IMR-90 (cell line): Measurements from ENCODE around the gene FERMT3. TPM values are rescaled to one million over a fixed set of nuclear protein-coding genes. Genes with fewer than 3 reads are reported as not detected.

ENCODE experiments used
- ATAC-seq: fragments of 200-7000 bp; cut with Tn5 transposase; 2 replicates; pipeline ENCODE4 v1.9.1; 2020; ENCODE audit warnings: low read depth, mild to moderate bottlenecking, moderate library complexity
- BruUV-seq: library from RNA; stranded (reverse); fragments of 400-500 nt; replicated peaks from 2 replicates; lab custom pipeline; 2021; lab: Mats Ljungman, UMichigan
- CTCF ChIA-PET: fragments of 300-600 bp; formaldehyde crosslinking; extraction: SDS; loops from one replicate; lab custom pipeline; 2021; ENCODE audit warnings: antibody characterized with exemption; lab: Yijun Ruan, JAX
- POLR2A ChIA-PET: fragments of 300-600 bp; sonication (Branson Sonifier 250); formaldehyde crosslinking; loops from one replicate; lab custom pipeline; 2022; ENCODE audit warnings: antibody characterized with exemption; ENCODE audit not compliant: unreplicated experiment; lab: Charles Lee
- DNase-seq: peaks from one replicate; pipeline ENCODE4 v3.0.0; 2013
- H2AFZ ChIP-seq: replicated peaks from 2 replicates; pipeline ENCODE3; 2013; ENCODE audit warnings: low read length, mild to moderate bottlenecking; ENCODE audit not compliant: poor library complexity
- H2AK5ac ChIP-seq: 2 replicates; pipeline ENCODE4 v1.6.1; 2013; ENCODE audit warnings: low read depth, low read length, inconsistent platforms
- H2AK9ac ChIP-seq: replicated peaks from 2 replicates; pipeline ENCODE3; 2013; ENCODE audit warnings: mild to moderate bottlenecking, low read depth, low read length, moderate library complexity; ENCODE audit not compliant: poor library complexity
- H2BK120ac ChIP-seq: 2 replicates; pipeline ENCODE4 v1.6.1; 2013; ENCODE audit warnings: low read depth, low read length, inconsistent platforms
- H2BK15ac ChIP-seq: 3 replicates; pipeline ENCODE4 v1.6.1; 2013; ENCODE audit warnings: low read depth, low read length, inconsistent platforms
- H2BK20ac ChIP-seq: 2 replicates; pipeline ENCODE4 v1.6.1; 2013; ENCODE audit warnings: low read depth, mild to moderate bottlenecking, inconsistent platforms, low read length, moderate library complexity
- H2BK5ac ChIP-seq: 2 replicates; pipeline ENCODE4 v1.6.1; 2013; ENCODE audit warnings: mild to moderate bottlenecking, low read depth, low read length, inconsistent platforms; ENCODE audit not compliant: poor library complexity, severe bottlenecking
- H3K14ac ChIP-seq: replicated peaks from 2 replicates; pipeline ENCODE4 v1.6.1; 2013; ENCODE audit warnings: low read depth, low read length, inconsistent platforms
- H3K18ac ChIP-seq: 2 replicates; pipeline ENCODE4 v1.6.1; 2013; ENCODE audit warnings: low read depth, low read length, control low read depth
- H3K23ac ChIP-seq: 2 replicates; pipeline ENCODE4 v1.6.1; 2013; ENCODE audit warnings: low read depth, low read length, inconsistent platforms
- H3K27ac ChIP-seq: 2 replicates; pipeline ENCODE4 v1.5.1; 2013; ENCODE audit warnings: mild to moderate bottlenecking, control low read depth, low read length; ENCODE audit not compliant: insufficient read depth
- H3K27me3 ChIP-seq: 2 replicates; pipeline ENCODE4 v1.6.1; 2013; ENCODE audit warnings: low read length; ENCODE audit not compliant: control insufficient read depth, insufficient read depth
- H3K36me3 ChIP-seq: 2 replicates; pipeline ENCODE4 v1.6.1; 2013; ENCODE audit warnings: low read length, mixed read lengths; ENCODE audit not compliant: control insufficient read depth, insufficient read depth
- H3K4ac ChIP-seq: 2 replicates; pipeline ENCODE4 v1.6.1; 2013; ENCODE audit warnings: low read depth, low read length, inconsistent platforms
- H3K4me1 ChIP-seq: 2 replicates; pipeline ENCODE4 v1.6.1; 2013; ENCODE audit warnings: low read length, mixed read lengths; ENCODE audit not compliant: control insufficient read depth, insufficient read depth
- H3K4me2 ChIP-seq: 2 replicates; pipeline ENCODE4 v1.6.1; 2013; ENCODE audit warnings: low read depth, mild to moderate bottlenecking, control low read depth, low read length, moderate library complexity
- H3K4me3 ChIP-seq: 2 replicates; pipeline ENCODE4 v1.5.1; 2013; ENCODE audit warnings: low read depth, mild to moderate bottlenecking, control low read depth, low read length, moderate library complexity; ENCODE audit not compliant: insufficient read depth
- H3K56ac ChIP-seq: 2 replicates; pipeline ENCODE4 v1.6.1; 2013; ENCODE audit warnings: low read length, inconsistent platforms; ENCODE audit not compliant: insufficient read depth; ENCODE audit errors: extremely low read depth
- H3K79me1 ChIP-seq, 2 experiments: 2 replicates each; pipeline ENCODE4 v1.6.1; 2013; ENCODE audit warnings: low read length in 2 of 2, inconsistent platforms in 1 of 2, low read depth in 1 of 2
- H3K9ac ChIP-seq: 2 replicates; pipeline ENCODE4 v1.6.1; 2013; ENCODE audit warnings: low read depth, low read length, control low read depth
- H3K9me1 ChIP-seq: 2 replicates; pipeline ENCODE4 v1.6.1; 2013; ENCODE audit warnings: low read length, inconsistent platforms; ENCODE audit not compliant: insufficient read depth
- H3K9me3 ChIP-seq: 2 replicates; pipeline ENCODE4 v1.6.1; 2013; ENCODE audit warnings: low read length; ENCODE audit not compliant: control insufficient read depth, insufficient read depth
- H4K20me1 ChIP-seq: 2 replicates; pipeline ENCODE4 v1.6.1; 2013; ENCODE audit warnings: low read length, inconsistent platforms; ENCODE audit not compliant: insufficient read depth
- H4K5ac ChIP-seq: 2 replicates; pipeline ENCODE4 v1.6.1; 2013; ENCODE audit warnings: mild to moderate bottlenecking, low read depth, low read length, control low read depth
- H4K8ac ChIP-seq, 2 experiments: 2 replicates each; pipeline ENCODE4 v1.6.1; 2013; ENCODE audit warnings: low read depth in 2 of 2, low read length in 2 of 2, control low read depth in 1 of 2, inconsistent platforms in 1 of 2
- H4K91ac ChIP-seq: 2 replicates; pipeline ENCODE4 v1.6.1; 2013; ENCODE audit warnings: low read depth, low read length, inconsistent platforms; ENCODE audit not compliant: insufficient read depth
- BHLHE40 ChIP-seq: fragments of 150-350 bp; IDR thresholded peaks from 2 replicates; pipeline ENCODE4 v1.6.1; 2016; ENCODE audit warnings: mild to moderate bottlenecking, low read depth, low read length
- CEBPB ChIP-seq: IDR thresholded peaks from 2 replicates; pipeline ENCODE4 v1.6.1; 2012; ENCODE audit warnings: low read depth, low read length, improper control_type of control experiment
- CHD1 ChIP-seq: IDR thresholded peaks from 2 replicates; pipeline ENCODE4 v1.6.1; 2012; ENCODE audit warnings: low read depth, low read length, improper control_type of control experiment
- FOS ChIP-seq: fragments of 150-350 bp; IDR thresholded peaks from 2 replicates; pipeline ENCODE4 v1.6.1; 2016; ENCODE audit warnings: low read depth, low read length
- MAFK ChIP-seq: IDR thresholded peaks from 2 replicates; pipeline ENCODE4 v1.6.1; 2012; ENCODE audit warnings: low read depth, low read length, improper control_type of control experiment
- MAZ ChIP-seq: IDR thresholded peaks from 2 replicates; pipeline ENCODE4 v1.6.1; 2012; ENCODE audit warnings: low read depth, mild to moderate bottlenecking, low read length, improper control_type of control experiment, moderate library complexity, borderline replicate concordance
- MXI1 ChIP-seq: IDR thresholded peaks from 2 replicates; pipeline ENCODE4 v1.6.1; 2012; ENCODE audit warnings: low read depth, mild to moderate bottlenecking, low read length, moderate library complexity, borderline replicate concordance
- NFE2L2 ChIP-seq: fragments of 150-350 bp; IDR thresholded peaks from 2 replicates; pipeline ENCODE4 v1.6.1; 2016; ENCODE audit warnings: low read depth, mild to moderate bottlenecking, low read length
- POLR2A ChIP-seq: IDR thresholded peaks from 2 replicates; pipeline ENCODE4 v1.6.1; 2012; ENCODE audit warnings: mild to moderate bottlenecking, low read depth, low read length
- RAD21 ChIP-seq: IDR thresholded peaks from 2 replicates; pipeline ENCODE4 v1.6.1; 2012; ENCODE audit warnings: low read length, improper control_type of control experiment
- RCOR1 ChIP-seq: IDR thresholded peaks from 2 replicates; pipeline ENCODE4 v1.6.1; 2012; ENCODE audit warnings: mild to moderate bottlenecking, low read length, improper control_type of control experiment; ENCODE audit not compliant: insufficient replicate concordance
- RFX5 ChIP-seq: IDR thresholded peaks from 2 replicates; pipeline ENCODE4 v1.8.0; 2012; ENCODE audit warnings: low read depth, mild to moderate bottlenecking, low read length, moderate library complexity
- SMC3 ChIP-seq: fragments of 150-350 bp; IDR thresholded peaks from 2 replicates; pipeline ENCODE4 v1.6.1; 2016; ENCODE audit warnings: low read depth, mild to moderate bottlenecking, antibody characterized with exemption, low read length, moderate library complexity
- WGBS, 2 experiments: methylation state at CpG; one replicate each; pipeline versions ENCODE4 v1.1.5 to v1.1.7; 2013; ENCODE audit warnings: missing lambda C conversion rate in 2 of 2; ENCODE audit not compliant: insufficient read length in 1 of 2; ENCODE audit errors: extremely low coverage in 2 of 2; 5-methylcytosine and 5-hydroxymethylcytosine counted together
- dilution Hi-C: fragments of 300-500 bp; cut with HindIII; formaldehyde crosslinking; loops from one replicate; pipeline ENCODE4 v1.14.3; 2018; ENCODE audit warnings: low sequenced_read_pairs; ENCODE audit not compliant: unreplicated experiment
- in situ Hi-C: fragments of 300-500 bp; cut with MboI; formaldehyde crosslinking; loops from 3 replicates; pipeline ENCODE4 v1.14.3; 2019; ENCODE audit warnings: low sequenced_read_pairs, inconsistent platforms, mixed read lengths
- intact Hi-C: fragments of 100-400 bp; cut with micrococcal nuclease; formaldehyde crosslinking; loops from 2 replicates; pipeline ENCODE4 v1.10.0; 2022
- polyA plus RNA-seq, 3 experiments: library from polyadenylated mRNA; depleted of rRNA; stranded (reverse); fragments of >200 nt; gene quantifications; 2 replicates each; pipeline ENCODE4 v1.2.3, GENCODE V29; 2012; ENCODE audit warnings: low replicate concordance in 1 of 3
- total RNA-seq: library from RNA; depleted of rRNA; stranded (reverse); fragments of >200 nt; gene quantifications from 2 replicates; pipeline ENCODE4 v1.2.3, GENCODE V29; 2012
- TF ChIP-seq, protein P1 (sequence below): fragments of 150-350 bp; IDR thresholded peaks from 2 replicates; pipeline ENCODE4 v1.6.1; 2016; ENCODE audit warnings: low read depth, mild to moderate bottlenecking, low read length, moderate library complexity, borderline replicate concordance
- TF ChIP-seq, protein P2 (sequence below): conservative IDR thresholded peaks from 2 replicates; pipeline ENCODE4 v1.5.1; 2012; ENCODE audit warnings: mild to moderate bottlenecking, low read depth, low read length, improper control_type of control experiment
- TF ChIP-seq, protein P3 (sequence below): fragments of 150-350 bp; IDR thresholded peaks from 2 replicates; pipeline ENCODE4 v1.6.1; 2017; ENCODE audit warnings: mild to moderate bottlenecking, antibody characterized with exemption, low read length, low read depth

Gene FERMT3
- total and polyA plus RNA-seq, 2 of the 4 experiments (the other 2 are of a cell fraction) = 0.36 to 2.3 TPM

DNA sequence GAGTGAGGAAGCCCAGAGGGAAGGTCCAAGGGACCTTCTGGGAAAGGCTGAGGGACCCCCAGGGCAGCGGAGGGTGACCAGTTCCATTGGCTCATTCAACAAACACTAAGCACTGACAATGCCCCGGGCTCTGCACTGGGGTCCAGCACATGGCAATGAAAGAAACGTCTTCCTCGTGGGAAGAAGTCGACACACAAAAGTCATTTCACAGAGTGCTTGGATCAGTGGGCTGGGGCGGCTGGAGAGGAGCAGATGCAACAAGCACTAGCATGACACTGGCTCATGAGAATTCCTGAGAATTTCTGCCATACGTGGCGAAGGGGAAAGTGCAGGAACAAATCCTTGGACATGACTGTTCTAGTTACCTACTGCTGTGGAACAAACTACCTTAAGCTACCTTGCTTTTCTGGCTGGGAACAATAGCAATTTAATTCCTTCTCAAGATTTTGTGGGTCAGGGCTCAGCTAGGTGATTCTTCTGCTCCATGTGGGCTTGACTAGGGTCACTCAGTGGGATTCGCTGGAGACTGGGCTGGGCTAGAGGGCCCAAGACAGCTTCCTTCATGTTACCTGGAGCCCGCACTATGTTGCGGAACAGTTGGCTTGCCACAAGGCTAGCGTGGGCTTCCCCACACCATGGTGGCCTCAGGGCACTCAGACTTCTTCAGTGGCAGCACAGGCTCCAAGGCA is 27.4 kb upstream of the FERMT3 start:
- H3K9me3 ChIP-seq = no peaks in the 10 kb centered on the region; the same call in 1 of the 2 replicates
- no peak overlapping the region for H3K27ac ChIP-seq
- H3K27me3 ChIP-seq = no peaks in the 10 kb centered on the region
- H3K56ac ChIP-seq = no peak overlapping the region
- no peak overlapping the region for H2BK20ac ChIP-seq
- CTCF ChIA-PET = no interaction called here
- dilution Hi-C loops (no loop called here), in situ Hi-C loops (no loop called here), intact Hi-C loops (no loop called here)
- WGBS, 2 experiments = 95% methylated on average over 9 of the region's 12 CpGs; no CpG with 5 or more reads in 1 of the 2 experiments
- H2AK5ac ChIP-seq = no peak overlapping the region
- no peak overlapping the region for H2AK9ac ChIP-seq
- H3K4me2 ChIP-seq = no peak overlapping the region
- H4K8ac ChIP-seq = no peak overlapping the region
- POLR2A ChIA-PET = no interaction called here
- H3K9ac ChIP-seq = no peak overlapping the region
- ATAC-seq (no peak), DNase-seq (no peak)
- H4K5ac ChIP-seq = no peak overlapping the region
- H3K4me3 ChIP-seq = no peak overlapping the region
- H2BK15ac ChIP-seq = no peak overlapping the region
- no peak for TF ChIP-seq SMC3
- no peak for TF ChIP-seq RFX5
- no peak for TF ChIP-seq CHD1
- TF ChIP-seq NFE2L2 = no peak
- no peak for TF ChIP-seq MAFK
- no peak for TF ChIP-seq RCOR1
- no peak for TF ChIP-seq CEBPB
- TF ChIP-seq BHLHE40 = no peak
- TF ChIP-seq, protein P1, sequence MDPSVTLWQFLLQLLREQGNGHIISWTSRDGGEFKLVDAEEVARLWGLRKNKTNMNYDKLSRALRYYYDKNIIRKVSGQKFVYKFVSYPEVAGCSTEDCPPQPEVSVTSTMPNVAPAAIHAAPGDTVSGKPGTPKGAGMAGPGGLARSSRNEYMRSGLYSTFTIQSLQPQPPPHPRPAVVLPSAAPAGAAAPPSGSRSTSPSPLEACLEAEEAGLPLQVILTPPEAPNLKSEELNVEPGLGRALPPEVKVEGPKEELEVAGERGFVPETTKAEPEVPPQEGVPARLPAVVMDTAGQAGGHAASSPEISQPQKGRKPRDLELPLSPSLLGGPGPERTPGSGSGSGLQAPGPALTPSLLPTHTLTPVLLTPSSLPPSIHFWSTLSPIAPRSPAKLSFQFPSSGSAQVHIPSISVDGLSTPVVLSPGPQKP = no peak
- no peak for TF ChIP-seq FOS
- TF ChIP-seq RAD21 = no peak
- TF ChIP-seq POLR2A = no peak
- TF ChIP-seq MAZ = no peak
- TF ChIP-seq, protein P2, sequence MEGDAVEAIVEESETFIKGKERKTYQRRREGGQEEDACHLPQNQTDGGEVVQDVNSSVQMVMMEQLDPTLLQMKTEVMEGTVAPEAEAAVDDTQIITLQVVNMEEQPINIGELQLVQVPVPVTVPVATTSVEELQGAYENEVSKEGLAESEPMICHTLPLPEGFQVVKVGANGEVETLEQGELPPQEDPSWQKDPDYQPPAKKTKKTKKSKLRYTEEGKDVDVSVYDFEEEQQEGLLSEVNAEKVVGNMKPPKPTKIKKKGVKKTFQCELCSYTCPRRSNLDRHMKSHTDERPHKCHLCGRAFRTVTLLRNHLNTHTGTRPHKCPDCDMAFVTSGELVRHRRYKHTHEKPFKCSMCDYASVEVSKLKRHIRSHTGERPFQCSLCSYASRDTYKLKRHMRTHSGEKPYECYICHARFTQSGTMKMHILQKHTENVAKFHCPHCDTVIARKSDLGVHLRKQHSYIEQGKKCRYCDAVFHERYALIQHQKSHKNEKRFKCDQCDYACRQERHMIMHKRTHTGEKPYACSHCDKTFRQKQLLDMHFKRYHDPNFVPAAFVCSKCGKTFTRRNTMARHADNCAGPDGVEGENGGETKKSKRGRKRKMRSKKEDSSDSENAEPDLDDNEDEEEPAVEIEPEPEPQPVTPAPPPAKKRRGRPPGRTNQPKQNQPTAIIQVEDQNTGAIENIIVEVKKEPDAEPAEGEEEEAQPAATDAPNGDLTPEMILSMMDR = no peak
- TF ChIP-seq, protein P3, sequence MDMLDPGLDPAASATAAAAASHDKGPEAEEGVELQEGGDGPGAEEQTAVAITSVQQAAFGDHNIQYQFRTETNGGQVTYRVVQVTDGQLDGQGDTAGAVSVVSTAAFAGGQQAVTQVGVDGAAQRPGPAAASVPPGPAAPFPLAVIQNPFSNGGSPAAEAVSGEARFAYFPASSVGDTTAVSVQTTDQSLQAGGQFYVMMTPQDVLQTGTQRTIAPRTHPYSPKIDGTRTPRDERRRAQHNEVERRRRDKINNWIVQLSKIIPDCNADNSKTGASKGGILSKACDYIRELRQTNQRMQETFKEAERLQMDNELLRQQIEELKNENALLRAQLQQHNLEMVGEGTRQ = no peak
- no peak for TF ChIP-seq MXI1
- no peak overlapping the region for H4K91ac ChIP-seq
- no peak overlapping the region for H2BK5ac ChIP-seq
- H3K4me1 ChIP-seq = peaks cover 7% of the 10 kb centered on the region; the same call in 1 of the 2 replicates
- peaks cover 15% of the 10 kb centered on the region; the same call in 1 of the 2 replicates for H3K9me1 ChIP-seq
- no TSS peak for BruUV-seq
- no peak overlapping the region for H2BK120ac ChIP-seq
- no peak overlapping the region for H3K23ac ChIP-seq
- no peak overlapping the region for H3K14ac ChIP-seq
- no peak overlapping the region for H3K18ac ChIP-seq
- no peak overlapping the region for H3K4ac ChIP-seq
- no peak overlapping the region for H2AFZ ChIP-seq
- H4K20me1 ChIP-seq = no peaks in the 10 kb centered on the region; the same call in 1 of the 2 replicates
- peaks cover 11 to 41% of the 10 kb centered on the region in 2 experiments; a peak in 2 of 4 replicates for H3K79me1 ChIP-seq
- no peaks in the 10 kb centered on the region for H3K36me3 ChIP-seq
